ENCODE data around the gene METTL26. TPM values are rescaled to one million over a fixed set of nuclear protein-coding genes. Genes with fewer than 3 reads are reported as not detected.
"Not testable (repeated sequence)": the region's sequence is repeated elsewhere in the genome, so short reads cannot be mapped to it uniquely, and the experiment has no call there.

METTL26 gene
- total RNA-seq, 2 experiments from 2014 or later, result 119 to 133 TPM

DNA sequence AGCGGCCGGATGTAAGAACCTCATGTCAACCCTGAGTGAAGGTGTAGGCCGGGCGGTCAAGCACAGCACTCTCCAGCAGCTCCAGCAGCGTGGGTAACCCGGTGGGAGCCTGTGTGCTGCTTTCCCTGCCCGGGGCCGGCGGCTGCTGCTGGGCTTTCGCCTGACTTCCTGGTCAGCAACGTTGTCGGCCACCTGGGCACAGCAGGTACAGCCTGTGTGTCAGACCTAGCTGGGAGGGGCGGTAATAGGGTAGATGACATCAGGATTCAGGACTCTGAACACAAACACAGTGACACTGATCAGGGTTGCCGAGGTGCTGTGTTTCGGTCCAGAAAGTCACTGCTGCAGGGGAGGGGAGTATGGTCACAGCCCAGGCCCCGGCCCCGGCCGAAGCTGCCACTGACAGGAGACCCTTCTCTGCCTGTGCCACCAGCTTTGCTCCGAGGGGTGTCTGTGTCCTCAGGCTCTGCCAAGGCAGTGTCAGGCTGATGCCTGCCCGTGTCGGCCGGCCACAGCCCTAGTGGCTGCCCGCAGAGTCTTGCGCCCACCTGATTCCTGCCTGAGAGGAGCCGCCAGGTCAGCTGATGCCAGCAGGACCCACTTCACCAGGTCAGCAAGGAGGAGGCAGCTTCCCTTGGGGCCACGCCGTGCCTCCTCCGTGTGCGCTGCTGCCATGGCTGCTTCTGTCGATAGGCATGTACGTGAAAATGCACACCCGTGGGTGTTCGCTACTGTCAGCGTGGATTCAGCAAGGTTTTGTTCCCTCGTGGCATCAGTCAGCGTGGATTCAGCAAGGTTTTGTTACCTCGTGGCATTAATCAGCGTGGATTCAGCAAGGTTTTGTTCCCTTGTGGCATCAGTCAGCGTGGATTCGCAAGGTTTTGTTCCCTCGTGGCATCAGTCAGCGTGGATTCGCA lies 37.0 kb downstream of the METTL26 start:
- no peaks in the 10 kb centered on the region for H3K27me3 Mint-ChIP-seq
- CTCF ChIA-PET, result interaction anchor here (1.9 kb wide), 1 partner anchor 10 kb away, joined by 9 read pairs; no protein-coding TSS in a partner anchor
- peaks cover 12% of the 10 kb centered on the region for H3K4me1 Mint-ChIP-seq (ENCODE audit: low read depth)
- TF ChIP-seq, protein P1, sequence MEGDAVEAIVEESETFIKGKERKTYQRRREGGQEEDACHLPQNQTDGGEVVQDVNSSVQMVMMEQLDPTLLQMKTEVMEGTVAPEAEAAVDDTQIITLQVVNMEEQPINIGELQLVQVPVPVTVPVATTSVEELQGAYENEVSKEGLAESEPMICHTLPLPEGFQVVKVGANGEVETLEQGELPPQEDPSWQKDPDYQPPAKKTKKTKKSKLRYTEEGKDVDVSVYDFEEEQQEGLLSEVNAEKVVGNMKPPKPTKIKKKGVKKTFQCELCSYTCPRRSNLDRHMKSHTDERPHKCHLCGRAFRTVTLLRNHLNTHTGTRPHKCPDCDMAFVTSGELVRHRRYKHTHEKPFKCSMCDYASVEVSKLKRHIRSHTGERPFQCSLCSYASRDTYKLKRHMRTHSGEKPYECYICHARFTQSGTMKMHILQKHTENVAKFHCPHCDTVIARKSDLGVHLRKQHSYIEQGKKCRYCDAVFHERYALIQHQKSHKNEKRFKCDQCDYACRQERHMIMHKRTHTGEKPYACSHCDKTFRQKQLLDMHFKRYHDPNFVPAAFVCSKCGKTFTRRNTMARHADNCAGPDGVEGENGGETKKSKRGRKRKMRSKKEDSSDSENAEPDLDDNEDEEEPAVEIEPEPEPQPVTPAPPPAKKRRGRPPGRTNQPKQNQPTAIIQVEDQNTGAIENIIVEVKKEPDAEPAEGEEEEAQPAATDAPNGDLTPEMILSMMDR (IDR thresholded peaks at IDR 0.05), result no peak
- ATAC-seq (no peak), DNase-seq (no peak)
- no peak overlapping the region for H3K4me3 Mint-ChIP-seq
- POLR2A ChIA-PET, result no interaction called here
- H3K9me3 Mint-ChIP-seq, result no peaks in the 10 kb centered on the region
- H3K36me3 Mint-ChIP-seq (ENCODE audit: low read depth), result no peaks in the 10 kb centered on the region
- intact Hi-C loops (cut with micrococcal nuclease), result no loop called here
- no peak overlapping the region for H3K27ac Mint-ChIP-seq

DNA sequence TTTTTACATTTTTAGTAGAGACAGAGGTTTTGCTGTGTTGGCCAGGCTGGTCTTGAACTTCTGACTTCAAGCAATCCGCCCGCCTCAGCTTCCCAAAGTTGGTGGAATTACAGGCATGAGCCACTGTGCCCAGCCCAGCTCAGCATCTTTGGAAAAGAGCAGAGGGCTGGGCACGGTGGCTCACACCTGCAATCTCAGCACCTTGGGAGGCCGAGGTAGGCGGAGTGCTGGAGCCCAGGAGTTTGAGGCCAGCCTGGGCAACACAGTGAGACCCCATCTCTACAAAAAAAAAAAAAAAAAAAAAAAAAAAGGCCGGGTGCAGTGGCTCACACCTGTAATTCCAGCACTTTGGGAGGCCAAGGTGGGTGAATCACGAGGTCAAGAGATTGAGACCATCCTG lies 38.5 kb downstream of the METTL26 start:
- CTCF ChIA-PET, result interaction anchor here (1.4 kb wide), 1 partner anchor 18 kb away, joined by 4 read pairs; no protein-coding TSS in a partner anchor
- H3K27ac Mint-ChIP-seq; POLR2A ChIA-PET; intact Hi-C loops (cut with micrococcal nuclease); H3K27me3 Mint-ChIP-seq; H3K4me3 Mint-ChIP-seq; H3K9me3 Mint-ChIP-seq; H3K36me3 Mint-ChIP-seq (ENCODE audit: low read depth); ATAC-seq; DNase-seq: not testable (repeated sequence)
- H3K4me1 Mint-ChIP-seq (ENCODE audit: low read depth), result peaks cover 12% of the 10 kb centered on the region

DNA sequence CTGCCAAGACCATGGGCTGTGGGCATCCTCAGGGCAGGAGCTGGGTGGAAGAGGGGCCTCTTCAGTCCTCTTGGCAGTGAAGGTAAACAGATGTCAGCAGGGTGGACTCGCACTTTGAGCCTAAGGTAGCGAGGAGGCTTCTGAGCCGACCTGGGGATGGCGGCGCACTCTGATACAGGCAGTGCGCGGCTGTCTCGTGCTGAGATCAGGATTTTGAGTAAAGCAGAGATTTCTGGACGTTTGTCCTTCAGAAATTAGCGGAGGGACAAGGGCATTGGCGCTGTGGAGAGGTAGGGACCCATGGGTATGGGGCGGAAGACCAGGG lies 39.4 kb downstream of the METTL26 start:
- Mint-ChIP-seq H3K27me3 (no peaks in the 10 kb centered on the region), H3K36me3 (ENCODE audit: low read depth) (no peaks in the 10 kb centered on the region), H3K9me3 (no peaks in the 10 kb centered on the region), H3K4me3 (no peak overlapping the region), H3K27ac (peak overlapping the region; percentile 2), H3K4me1 (ENCODE audit: low read depth) (peaks cover 14% of the 10 kb centered on the region)
- TF ChIP-seq, protein P1 (IDR thresholded peaks at IDR 0.05), result no peak
- intact Hi-C loops (cut with micrococcal nuclease), result no loop called here
- ATAC-seq (no peak), DNase-seq (no peak)
- POLR2A ChIA-PET, result no interaction called here
- CTCF ChIA-PET, result interaction anchor here (1.5 kb wide), 1 partner anchor 13 kb away, joined by 4 read pairs; no protein-coding TSS in a partner anchor

DNA sequence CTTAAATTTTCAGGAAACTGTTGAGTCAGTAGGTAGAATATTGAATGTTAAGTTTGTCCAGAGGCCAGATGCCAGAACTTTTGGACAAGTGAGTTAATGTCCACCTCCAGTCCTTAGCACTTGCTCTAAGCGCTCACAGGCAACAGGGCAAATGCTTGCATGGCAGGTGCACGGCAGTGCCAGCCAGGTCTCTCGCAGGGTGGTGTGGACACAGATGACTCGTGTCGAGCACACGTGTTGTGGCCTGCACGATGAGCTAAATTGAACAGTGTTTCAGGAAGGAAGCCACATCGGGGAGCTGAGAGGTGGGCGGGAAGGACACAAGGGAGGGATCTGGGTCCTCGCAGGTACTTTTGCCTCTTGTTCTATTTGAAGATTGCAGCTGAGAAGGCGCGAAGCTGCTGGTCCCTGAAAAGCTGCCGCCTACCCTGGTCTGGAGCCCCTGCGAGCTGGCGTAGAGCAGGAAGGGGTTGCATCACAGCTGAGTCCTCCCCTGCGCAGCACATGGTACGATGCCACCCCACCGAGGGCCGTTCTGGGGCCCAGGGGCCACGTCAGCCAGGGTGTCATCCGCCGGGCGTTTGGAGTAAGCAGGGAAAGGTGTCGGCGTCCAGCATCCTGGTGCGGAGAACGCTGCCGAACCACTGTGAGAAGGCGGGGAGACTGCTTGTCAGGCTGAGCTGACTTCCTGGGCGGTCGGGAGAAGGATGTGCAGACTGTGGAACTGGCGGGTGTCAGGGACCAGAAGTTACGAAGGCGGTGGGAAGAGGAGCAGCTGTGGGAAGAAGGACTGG lies 40.0 kb downstream of the METTL26 start:
- H3K4me1 Mint-ChIP-seq (ENCODE audit: low read depth), result peaks cover 16% of the 10 kb centered on the region
- CTCF ChIA-PET, result interaction anchor here (1.5 kb wide), 1 partner anchor 13 kb away, joined by 4 read pairs; no protein-coding TSS in a partner anchor
- POLR2A ChIA-PET, result no interaction called here

DNA sequence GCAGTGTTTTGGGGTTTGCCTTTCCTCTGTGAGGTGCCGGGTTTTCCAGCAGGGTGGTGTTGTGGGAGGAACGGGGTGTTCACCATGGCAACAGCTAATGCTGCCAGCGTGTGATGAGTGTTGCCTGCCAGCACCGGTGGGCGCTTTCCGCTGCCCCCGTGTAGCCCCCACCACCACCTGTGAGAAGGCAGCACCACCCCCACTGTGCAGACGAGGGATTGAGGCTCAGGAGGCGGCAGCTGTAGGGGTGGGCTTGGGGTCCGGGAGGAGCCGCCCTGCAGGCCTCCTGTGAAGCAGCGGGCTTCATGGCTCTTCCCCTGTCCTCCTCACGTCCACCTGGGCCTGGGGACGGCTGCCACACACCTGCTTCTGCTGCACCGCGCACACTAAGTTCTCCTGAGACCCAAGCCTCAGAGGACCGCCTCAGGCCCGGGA lies 41.0 kb downstream of the METTL26 start:
- no peaks in the 10 kb centered on the region for H3K9me3 Mint-ChIP-seq
- ATAC-seq (no peak), DNase-seq (no peak)
- H3K4me3 Mint-ChIP-seq, result no peak overlapping the region
- H3K27me3 Mint-ChIP-seq, result no peaks in the 10 kb centered on the region
- no peak overlapping the region for H3K27ac Mint-ChIP-seq
- peaks cover 22% of the 10 kb centered on the region for H3K4me1 Mint-ChIP-seq (ENCODE audit: low read depth)
- H3K36me3 Mint-ChIP-seq (ENCODE audit: low read depth), result no peaks in the 10 kb centered on the region
- intact Hi-C loops (cut with micrococcal nuclease), result no loop called here
- ChIA-PET CTCF (no interaction called here), POLR2A (no interaction called here)
- TF ChIP-seq, protein P1 (IDR thresholded peaks at IDR 0.05), result no peak

More for the DNA sequence above, 40.0 kb downstream of the METTL26 start:
- Mint-ChIP-seq H3K4me3 (no peak overlapping the region), H3K27me3 (no peaks in the 10 kb centered on the region), H3K9me3 (no peaks in the 10 kb centered on the region), H3K36me3 (ENCODE audit: low read depth) (no peaks in the 10 kb centered on the region), H3K27ac (peak overlapping the region; percentile 20)
- intact Hi-C loops (cut with micrococcal nuclease), result no loop called here
- no peak for DNase-seq
- ATAC-seq, result no peak
- TF ChIP-seq, protein P1 (IDR thresholded peaks at IDR 0.05), result no peak
